GM12872 (cell line): ENCODE data around the gene TSBP1.

Source experiments
- TF ChIP-seq, protein P1 (sequence below): IDR thresholded peaks from 3 replicates; pipeline ENCODE4 v1.5.1; 2011; ENCODE audit warnings: low read depth, mild to moderate bottlenecking, low read length, moderate library complexity; ENCODE audit not compliant: insufficient read depth

TSBP1 gene

DNA sequence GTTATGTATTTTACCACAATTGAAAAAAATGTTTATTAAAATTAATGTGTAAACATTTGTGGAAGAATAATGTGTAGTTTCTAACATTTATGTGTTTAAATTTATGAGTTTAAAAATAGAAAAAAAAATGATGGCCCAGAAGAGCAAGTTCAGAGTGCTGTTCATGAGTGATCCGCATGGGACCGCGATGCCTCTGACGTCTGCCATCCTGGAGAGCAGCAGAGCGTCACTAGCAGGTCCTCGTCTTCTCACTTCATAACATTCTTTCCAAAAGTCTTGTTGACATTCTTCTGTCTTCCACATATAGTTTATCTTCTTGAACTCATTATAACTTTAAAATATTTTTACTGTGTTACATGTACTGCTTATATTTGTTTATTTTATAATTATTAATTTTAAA is 19.8 kb upstream of the TSBP1 start:
- TF ChIP-seq, protein P1, sequence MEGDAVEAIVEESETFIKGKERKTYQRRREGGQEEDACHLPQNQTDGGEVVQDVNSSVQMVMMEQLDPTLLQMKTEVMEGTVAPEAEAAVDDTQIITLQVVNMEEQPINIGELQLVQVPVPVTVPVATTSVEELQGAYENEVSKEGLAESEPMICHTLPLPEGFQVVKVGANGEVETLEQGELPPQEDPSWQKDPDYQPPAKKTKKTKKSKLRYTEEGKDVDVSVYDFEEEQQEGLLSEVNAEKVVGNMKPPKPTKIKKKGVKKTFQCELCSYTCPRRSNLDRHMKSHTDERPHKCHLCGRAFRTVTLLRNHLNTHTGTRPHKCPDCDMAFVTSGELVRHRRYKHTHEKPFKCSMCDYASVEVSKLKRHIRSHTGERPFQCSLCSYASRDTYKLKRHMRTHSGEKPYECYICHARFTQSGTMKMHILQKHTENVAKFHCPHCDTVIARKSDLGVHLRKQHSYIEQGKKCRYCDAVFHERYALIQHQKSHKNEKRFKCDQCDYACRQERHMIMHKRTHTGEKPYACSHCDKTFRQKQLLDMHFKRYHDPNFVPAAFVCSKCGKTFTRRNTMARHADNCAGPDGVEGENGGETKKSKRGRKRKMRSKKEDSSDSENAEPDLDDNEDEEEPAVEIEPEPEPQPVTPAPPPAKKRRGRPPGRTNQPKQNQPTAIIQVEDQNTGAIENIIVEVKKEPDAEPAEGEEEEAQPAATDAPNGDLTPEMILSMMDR, result no peak

DNA sequence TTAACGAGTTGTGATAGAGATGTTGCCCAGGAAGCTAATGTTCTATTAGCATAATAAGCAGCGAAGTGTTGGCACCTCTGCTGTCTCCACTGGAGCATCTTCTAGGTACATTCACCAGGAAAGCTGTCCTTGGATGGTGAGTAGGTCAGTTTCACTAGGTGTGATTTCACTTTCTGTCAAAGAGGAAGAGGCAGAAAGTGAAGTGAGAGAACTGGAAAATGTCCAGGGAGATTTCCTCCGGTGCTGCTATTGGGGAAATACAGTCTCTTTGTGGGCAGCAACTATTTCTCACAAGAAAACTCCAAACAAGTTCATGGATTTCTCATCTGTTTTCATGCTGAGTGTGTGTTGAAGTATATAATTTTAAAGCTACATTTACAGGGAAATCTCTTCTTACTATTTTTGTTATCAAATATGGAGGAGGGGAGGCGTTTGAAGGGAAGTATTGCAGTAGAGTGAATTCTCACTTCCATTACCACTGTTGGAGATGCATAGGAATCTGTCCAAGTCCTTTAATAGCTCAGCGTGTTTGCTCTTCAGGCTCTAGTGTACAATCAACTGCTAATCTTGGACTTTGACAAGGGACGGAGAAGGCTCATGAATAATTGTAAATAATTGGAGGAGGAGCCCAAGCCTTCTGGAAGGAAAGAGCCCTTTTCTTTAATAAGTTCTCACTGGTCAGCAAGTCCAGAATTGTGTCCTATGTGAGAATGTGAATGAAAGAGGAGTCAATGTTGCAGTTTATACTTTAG is 16.1 kb upstream of the TSBP1 start:
- TF ChIP-seq, protein P1, result no peak

DNA sequence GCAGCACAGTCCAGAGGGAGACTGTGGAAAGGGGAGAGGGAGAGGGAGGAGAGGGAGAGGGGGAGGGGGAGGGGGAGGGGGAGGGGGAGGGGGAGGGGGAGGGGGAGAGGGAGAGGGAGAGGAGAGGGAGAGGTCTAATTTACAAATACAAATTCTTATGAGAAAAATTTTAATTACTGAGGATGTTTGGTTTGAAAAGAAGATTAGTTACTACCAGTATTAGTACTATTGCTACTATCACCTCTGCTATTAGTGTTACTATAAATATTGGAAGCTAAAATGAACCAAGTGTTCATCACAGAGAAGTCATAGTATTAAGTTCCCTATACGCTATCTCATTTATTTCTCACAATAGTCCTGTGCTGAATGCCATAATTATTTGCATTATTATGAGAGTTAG is 14.3 kb upstream of the TSBP1 start:
- TF ChIP-seq, protein P1, result no peak

DNA sequence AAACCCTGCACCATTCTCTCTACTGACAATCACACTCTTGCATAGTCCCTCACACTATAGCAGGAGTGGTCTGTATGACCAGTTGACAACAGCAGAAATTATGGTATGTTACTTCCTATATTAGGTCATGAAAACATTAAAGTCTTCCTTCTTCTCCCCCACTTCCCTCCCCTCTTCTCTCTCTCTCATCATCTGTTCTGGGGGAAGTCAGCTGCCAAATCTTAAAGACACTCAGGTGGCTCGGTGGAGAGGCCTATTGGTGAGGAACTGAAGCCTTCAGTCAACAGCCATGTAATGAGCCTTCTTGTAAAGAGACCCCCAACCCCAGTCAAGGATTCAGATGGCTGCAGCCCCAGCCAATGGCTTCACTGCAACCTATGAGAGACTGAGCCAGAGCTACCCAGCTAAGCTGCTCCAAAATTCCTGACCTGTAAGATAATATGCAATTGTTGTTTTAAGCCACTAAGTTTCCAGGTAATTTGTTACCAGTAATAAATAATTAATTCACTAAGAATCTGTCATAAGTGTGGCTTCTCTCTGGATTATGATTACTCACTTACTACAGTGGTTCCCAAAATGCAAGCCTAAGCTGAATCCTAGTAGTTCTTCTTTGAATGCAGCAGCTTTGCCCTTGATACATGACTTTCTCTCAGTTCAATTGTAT is 11.2 kb upstream of the TSBP1 start:
- TF ChIP-seq, protein P1, result no peak

DNA sequence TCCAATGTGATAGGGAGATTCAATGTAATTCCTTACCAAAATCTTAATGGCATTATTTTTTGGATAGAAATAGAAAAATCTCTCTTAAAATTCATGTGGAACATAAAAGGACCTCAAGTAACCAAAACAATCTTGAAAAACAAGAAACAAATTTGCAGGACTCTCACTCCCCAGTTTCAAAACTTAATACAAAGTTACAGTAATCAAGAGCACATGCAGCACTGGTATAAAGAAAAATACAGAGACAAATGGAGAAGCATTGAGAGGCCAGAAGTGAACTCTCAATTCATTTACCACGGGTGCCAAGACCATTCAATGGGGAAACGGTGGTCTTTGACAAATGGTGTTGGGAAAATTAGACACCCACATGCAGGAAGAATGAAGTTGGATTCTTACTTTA is 7.8 kb upstream of the TSBP1 start:
- TF ChIP-seq, protein P1, result no peak

DNA sequence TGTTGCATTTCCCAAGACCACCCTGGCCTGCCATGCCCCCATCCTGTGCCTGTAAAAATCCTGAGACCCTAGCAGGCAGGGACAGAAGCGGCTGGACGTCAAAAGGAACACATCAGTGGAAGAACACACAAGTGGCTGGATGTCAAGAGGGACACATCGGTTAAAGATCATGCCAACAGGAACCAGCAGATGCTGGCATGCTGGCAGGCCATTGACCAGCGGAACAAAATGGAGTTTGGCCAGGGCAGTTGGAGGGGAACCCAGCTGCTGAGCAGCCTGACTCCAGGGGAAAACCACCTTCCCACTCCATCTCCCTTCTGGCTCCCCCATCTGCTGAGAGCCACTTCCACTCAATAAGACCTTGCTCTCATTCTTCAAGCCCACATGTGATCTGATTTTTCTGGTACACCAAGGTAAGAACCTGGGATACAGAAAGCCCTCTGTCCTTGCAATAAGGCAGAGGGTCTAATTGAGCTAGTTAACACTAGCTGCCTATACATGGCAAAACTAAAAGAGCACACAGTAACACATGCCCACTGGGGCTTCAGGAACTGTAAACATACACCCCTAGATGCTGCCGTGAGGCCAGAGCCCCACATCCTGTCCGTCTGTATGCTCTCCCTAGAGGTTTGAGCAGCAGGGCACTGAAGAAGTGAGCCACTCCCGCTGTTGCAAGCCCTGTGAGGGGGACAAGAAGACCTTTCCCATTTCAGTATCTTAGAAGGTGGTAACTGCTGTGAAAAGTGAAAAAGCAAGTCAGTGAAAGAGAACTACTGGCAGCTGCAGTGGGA is 4.2 kb upstream of the TSBP1 start:
- TF ChIP-seq, protein P1, result no peak

DNA sequence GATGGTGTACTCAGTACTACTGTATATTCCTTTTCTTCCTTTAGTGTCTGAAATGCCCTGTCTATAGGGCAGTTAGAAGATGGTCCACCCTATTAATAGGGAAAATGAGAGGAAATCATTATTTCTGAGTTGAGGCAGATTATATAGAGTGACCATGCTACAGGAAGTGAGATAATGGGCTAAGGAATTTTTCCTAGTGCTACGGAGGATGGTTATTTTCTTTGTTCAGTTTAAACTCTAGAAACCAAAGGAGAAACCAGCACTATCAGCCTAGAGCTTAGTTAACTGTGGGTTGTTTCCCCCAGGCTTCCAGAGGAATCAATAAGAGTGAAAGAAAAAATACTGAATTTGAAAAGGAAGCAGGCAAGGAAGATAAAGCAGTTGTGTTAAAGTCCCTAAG is 474 bp downstream of the TSBP1 start:
- TF ChIP-seq, protein P1, result no peak
